HG03196 (cell line): Measurements from ENCODE around the gene TPPP3.

ENCODE experiments used
- ATAC-seq: cut with Tn5 transposase; IDR thresholded peaks from one replicate; pipeline ENCODE4 v1.9.1; 2021; ENCODE audit not compliant: unreplicated experiment

TPPP3 gene

DNA sequence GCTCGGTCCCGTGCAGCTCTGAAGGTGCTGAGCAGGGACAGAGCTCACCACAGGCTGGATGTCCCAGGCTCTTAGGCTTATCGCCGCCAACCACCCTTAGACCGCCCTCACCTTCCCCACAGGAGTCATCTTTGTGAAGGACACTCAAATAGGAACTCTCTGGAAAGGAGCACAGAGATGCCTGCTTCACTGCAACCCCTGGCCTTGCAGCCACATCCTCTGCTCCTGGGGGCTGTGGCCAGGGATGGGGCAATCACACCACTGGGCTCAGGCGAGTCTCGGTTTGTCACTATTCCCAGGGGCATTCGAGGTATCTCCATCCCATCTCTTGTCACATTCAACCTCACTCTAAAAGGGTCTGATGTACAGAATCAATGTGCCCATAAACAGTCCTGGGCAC is 12.0 kb upstream of the TPPP3 start:
- ATAC-seq: no peak

DNA sequence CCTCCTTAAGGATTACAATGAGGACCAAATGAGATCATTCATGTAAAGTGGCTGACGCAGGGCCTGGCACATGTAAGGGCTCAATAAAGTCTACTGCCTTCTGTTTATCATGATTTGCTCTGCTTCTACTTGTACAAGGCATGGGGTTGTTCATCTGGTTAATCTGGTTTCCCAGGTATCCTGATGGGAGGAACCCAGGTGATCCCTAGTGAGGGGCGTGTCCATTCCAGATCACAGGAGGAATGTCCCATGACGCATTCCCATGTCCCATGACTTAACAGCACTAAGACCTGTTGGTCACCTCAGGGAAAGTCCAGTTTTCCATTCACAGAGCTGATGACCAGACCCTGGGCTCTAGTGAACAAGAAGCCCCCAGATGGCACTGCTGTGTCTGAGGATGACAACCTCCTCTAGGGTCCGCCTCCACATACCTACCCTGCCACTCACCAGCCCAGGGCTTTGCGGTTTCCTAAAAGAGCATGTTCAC is 11.5 kb upstream of the TPPP3 start:
- ATAC-seq: no peak

DNA sequence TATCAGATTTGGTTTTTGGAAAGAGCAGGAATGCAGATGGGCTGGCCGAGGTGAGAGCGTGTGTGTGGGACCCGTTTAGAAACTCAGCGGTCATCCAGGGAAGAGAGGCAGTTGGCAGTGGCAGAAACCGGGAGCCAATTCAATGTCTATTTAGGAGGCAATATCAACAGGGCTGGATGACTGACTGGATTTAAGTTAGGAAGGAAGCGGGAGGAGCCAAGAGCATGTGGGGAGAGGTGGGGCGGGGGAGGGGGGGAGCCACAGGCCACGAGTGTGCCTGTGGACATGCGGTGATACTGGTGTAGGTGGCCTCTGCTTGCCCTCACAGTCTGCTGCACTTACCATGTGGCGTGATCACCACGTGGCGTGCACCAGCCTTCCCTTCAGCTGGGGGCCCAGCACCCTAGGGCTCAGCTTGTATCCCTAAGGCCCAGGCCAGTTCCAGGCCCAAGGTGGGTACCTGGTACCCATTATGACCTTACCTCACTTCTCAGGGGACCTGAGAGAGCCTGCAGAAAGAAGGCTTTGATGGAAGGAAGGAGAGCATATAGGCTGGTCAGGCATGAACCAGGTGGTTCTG is 10.8 kb upstream of the TPPP3 start:
- no peak for ATAC-seq

- no peak for ATAC-seq
These were observed 7.6 kb upstream of the TPPP3 start for GRCh38 chr16:67400901-67401300.

GRCh38 chr16:67399749-67400704 is 6.7 kb upstream of the TPPP3 start:
- ATAC-seq: no peak

- ATAC-seq: no peak
These were observed 6.0 kb upstream of the TPPP3 start for GRCh38 chr16:67399218-67399733.

- ATAC-seq: no peak
These were observed 5.4 kb upstream of the TPPP3 start for GRCh38 chr16:67398546-67399217.

- ATAC-seq: no peak
These were observed 4.7 kb upstream of the TPPP3 start for GRCh38 chr16:67397812-67398545.

DNA sequence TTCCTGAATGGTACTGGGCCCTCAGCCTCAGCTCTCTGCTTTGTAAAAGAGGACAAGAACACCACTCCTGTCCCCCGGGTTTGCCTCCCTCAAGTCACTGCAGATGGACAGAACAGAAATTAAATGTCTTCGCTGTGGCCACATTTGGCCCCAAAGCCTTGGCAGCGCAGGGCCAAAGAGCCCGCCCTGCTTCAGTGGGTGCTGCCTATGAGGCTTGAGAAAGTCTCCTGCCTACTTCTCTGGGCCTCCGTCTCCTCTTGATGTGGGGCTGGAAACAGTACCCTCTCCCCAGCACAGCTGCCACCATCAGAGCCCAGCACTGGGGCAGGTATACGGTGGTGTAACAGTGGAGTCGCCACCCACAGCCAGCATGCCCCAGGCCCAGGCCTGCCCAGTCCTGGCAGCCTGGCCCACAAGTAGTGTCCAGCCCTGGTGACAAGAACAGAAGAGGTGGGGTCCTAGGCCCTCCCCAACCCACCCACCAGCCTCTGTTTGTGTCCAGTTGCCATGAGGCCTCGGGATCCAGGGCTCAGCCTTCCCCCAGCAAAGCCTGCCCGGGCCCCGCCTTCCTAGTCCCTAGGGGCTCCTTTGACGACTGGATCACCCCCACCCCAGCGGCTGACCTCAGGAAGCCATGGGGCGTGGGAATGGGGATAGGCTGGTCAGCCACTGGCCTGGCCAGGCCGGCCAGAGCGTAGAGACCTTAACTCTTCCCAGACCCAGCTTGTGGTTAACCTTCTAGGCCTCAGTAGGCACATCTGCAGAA is 3.9 kb upstream of the TPPP3 start:
- ATAC-seq: no peak

- ATAC-seq: no peak
These were observed 3.1 kb upstream of the TPPP3 start for GRCh38 chr16:67396159-67397035.

- ATAC-seq: no peak
These were observed 2.3 kb upstream of the TPPP3 start for GRCh38 chr16:67395458-67396158.

GRCh38 chr16:67395105-67395457 is 1.8 kb upstream of the TPPP3 start:
- ATAC-seq: no peak

- ATAC-seq: no peak
These were observed 1.1 kb upstream of the TPPP3 start for GRCh38 chr16:67394155-67395104.

- ATAC-seq: no peak
These were observed 473 bp upstream of the TPPP3 start for GRCh38 chr16:67393788-67394154.

- no peak for ATAC-seq
These were observed 818 bp downstream of the TPPP3 start for GRCh38 chr16:67392301-67393059.

GRCh38 chr16:67391424-67392300 is 1.6 kb downstream of the TPPP3 start:
- ATAC-seq: no peak
